Lower lobe of right lung (tissue), 2 donors: ENCODE measurements around the gene AMOTL2. TPM values are rescaled to one million over a fixed set of nuclear protein-coding genes. Genes with fewer than 3 reads are reported as not detected.
A peak's percentile ranks its signal among the peaks of the same experiment; 100 is the strongest.

ENCODE experiments used
- ATAC-seq, 2 donors: fragments of 200-7000 bp; cut with Tn5 transposase; one replicate each; pipeline ENCODE4 v1.9.1; 2020 to 2022; ENCODE audit warnings: mild to moderate bottlenecking in 2 of 2, moderate library complexity in 2 of 2
- DNase-seq: peaks from one replicate; pipeline ENCODE4 v3.0.0-alpha.2; 2020
- H3K27ac ChIP-seq: fragments of 200-600 bp; one replicate; pipeline ENCODE4 v1.8.0; 2022
- H3K27me3 ChIP-seq: fragments of 200-600 bp; one replicate; pipeline ENCODE4 v1.8.0; 2022; ENCODE audit warnings: low read depth
- H3K36me3 ChIP-seq: fragments of 200-600 bp; one replicate; pipeline ENCODE4 v1.8.0; 2022; ENCODE audit warnings: mild to moderate bottlenecking
- H3K4me1 ChIP-seq: fragments of 200-600 bp; one replicate; pipeline ENCODE4 v1.8.0; 2022
- H3K4me3 ChIP-seq: fragments of 200-600 bp; one replicate; pipeline ENCODE4 v1.8.0; 2022; ENCODE audit warnings: mild to moderate bottlenecking
- H3K9me3 ChIP-seq: fragments of 200-600 bp; one replicate; pipeline ENCODE4 v1.8.0; 2022
- CTCF ChIP-seq: fragments of 200-600 bp; IDR thresholded peaks from one replicate; pipeline ENCODE4 v1.8.0; 2022; ENCODE audit warnings: antibody characterized with exemption, mild to moderate bottlenecking
- intact Hi-C: fragments of 100-400 bp; cut with DNase I; formaldehyde crosslinking; loops from one replicate; pipeline ENCODE4 v1.11.0; 2022
- total RNA-seq: library from RNA; stranded (reverse); fragmentation: NEBNext Ultra II Directional; extraction: Animal tissue kit (Norgen Biotek cat#: 25700); gene quantifications from one replicate; pipeline ENCODE4 v1.2.1, GENCODE V29; 2021
- donor health status: DM: no; HTN: yes; CAD: no; lungs with severe emphysema.

Gene AMOTL2
- total RNA-seq, 1 donor from 2014 or later, result 77.8 TPM

GRCh38 chr3:134338516-134339261 is 35.6 kb downstream of the AMOTL2 start:
- Histone ChIP-seq H3K4me1 (peaks cover 51% of the 10 kb centered on the region), H3K4me3 (no peak overlapping the region), H3K9me3 (no peaks in the 10 kb centered on the region), H3K27ac (no peak overlapping the region), H3K36me3 (no peaks in the 10 kb centered on the region), H3K27me3 (no peaks in the 10 kb centered on the region)
- DNase-seq (no peak), ATAC-seq (no peak)
- intact Hi-C loops, result no loop called here
- no peak for TF ChIP-seq CTCF

- TF ChIP-seq CTCF, result no peak
- intact Hi-C loops, result no loop called here
- ATAC-seq, result no peak
- DNase-seq, result no peak
- no peak overlapping the region for H3K4me3 ChIP-seq
- H3K36me3 ChIP-seq, result no peaks in the 10 kb centered on the region
- no peaks in the 10 kb centered on the region for H3K27me3 ChIP-seq
- H3K9me3 ChIP-seq, result no peaks in the 10 kb centered on the region
- H3K27ac ChIP-seq, result no peak overlapping the region
- H3K4me1 ChIP-seq, result peaks cover 56% of the 10 kb centered on the region
These were observed 36.1 kb downstream of the AMOTL2 start for GRCh38 chr3:134338201-134338512.

- DNase-seq, result no peak
- Histone ChIP-seq H3K27ac (peak overlapping the region; percentile 74), H3K36me3 (no peaks in the 10 kb centered on the region), H3K9me3 (no peaks in the 10 kb centered on the region), H3K27me3 (no peaks in the 10 kb centered on the region), H3K4me3 (no peak overlapping the region), H3K4me1 (peaks cover 61% of the 10 kb centered on the region)
- no peak for TF ChIP-seq CTCF
- intact Hi-C loops, result no loop called here
- no peak for ATAC-seq
These were observed 36.6 kb downstream of the AMOTL2 start for GRCh38 chr3:134337511-134338200.

- intact Hi-C loops, result no loop called here
- no peaks in the 10 kb centered on the region for H3K36me3 ChIP-seq
- DNase-seq, result no peak
- no peaks in the 10 kb centered on the region for H3K9me3 ChIP-seq
- peaks cover 67% of the 10 kb centered on the region for H3K4me1 ChIP-seq
- no peak overlapping the region for H3K4me3 ChIP-seq
- H3K27ac ChIP-seq, result peak overlapping the region; percentile 74
- H3K27me3 ChIP-seq, result no peaks in the 10 kb centered on the region
- peak; percentile 48 to 76 for ATAC-seq
- TF ChIP-seq CTCF, result no peak
These were observed 37.2 kb downstream of the AMOTL2 start for GRCh38 chr3:134337071-134337482.

- Histone ChIP-seq H3K9me3 (no peaks in the 10 kb centered on the region), H3K27ac (peak overlapping the region; percentile 74), H3K4me3 (no peak overlapping the region), H3K4me1 (peaks cover 72% of the 10 kb centered on the region), H3K27me3 (no peaks in the 10 kb centered on the region), H3K36me3 (no peaks in the 10 kb centered on the region)
- TF ChIP-seq CTCF, result no peak
- DNase-seq (no peak), ATAC-seq (peak; percentile 63 to 73)
- intact Hi-C loops, result no loop called here
These were observed 37.7 kb downstream of the AMOTL2 start for GRCh38 chr3:134336587-134336986.
